Measurements from ENCODE around the gene TSPAN9. TPM values are rescaled to one million over a fixed set of nuclear protein-coding genes. Genes with fewer than 3 reads are reported as not detected.

TSPAN9 gene
- total RNA-seq, 2 donors from 2014 or later = 39.5 to 50.2 TPM

DNA sequence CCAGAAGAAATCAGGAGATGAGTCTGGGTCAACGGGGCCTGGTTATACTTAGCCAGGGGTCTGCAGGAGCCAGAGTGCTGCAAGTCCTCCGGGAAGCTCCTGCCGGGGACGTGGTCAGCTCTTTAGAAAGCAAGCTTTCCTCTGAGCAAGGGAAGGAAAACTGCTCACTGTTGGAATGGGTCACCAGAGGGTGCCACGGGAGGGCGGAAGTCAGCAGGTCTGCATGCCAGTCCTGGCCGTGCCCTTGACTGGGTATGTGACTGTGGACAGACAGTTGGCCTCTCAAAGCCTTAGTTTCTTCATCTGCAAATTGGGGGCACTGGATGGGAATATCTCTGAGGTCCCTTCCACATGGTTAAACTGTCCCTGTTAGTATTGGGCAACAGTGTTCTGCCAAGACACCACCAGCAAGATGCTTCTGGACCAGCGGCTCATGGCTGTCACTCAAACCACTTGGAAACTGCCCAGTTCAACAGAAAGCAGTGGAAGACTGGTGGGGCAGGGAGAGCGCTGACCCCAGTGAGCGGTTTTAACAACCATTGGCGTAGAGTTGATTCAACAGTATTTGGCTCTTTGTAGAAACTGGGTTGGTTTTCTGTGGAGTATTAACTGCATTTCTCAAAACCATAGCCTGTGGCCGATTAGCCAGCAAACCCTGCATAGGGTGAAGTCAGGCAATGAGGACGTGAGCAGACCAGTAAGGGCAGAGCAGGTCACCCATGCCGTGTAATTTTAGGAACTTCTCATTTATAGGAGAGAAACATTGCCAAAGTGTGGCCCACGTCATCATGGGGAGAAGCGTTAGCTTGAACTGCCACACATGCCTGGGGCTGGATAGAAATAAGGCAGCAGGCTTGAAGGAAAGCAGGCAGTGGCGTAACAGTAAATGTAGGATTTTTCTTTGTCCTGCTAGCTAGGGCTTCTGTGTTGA is 249.9 kb downstream of the TSPAN9 start:
- H3K27me3 ChIP-seq (replicated peaks; ENCODE audit: insufficient read depth) = no peaks in the 10 kb centered on the region
- no peaks in the 10 kb centered on the region for H3K36me3 ChIP-seq
- no peak for DNase-seq (ENCODE audit: low spot score)
- no peak overlapping the region for H3K27ac ChIP-seq
- H3K9me3 ChIP-seq = no peaks in the 10 kb centered on the region
- TF ChIP-seq, protein P1, sequence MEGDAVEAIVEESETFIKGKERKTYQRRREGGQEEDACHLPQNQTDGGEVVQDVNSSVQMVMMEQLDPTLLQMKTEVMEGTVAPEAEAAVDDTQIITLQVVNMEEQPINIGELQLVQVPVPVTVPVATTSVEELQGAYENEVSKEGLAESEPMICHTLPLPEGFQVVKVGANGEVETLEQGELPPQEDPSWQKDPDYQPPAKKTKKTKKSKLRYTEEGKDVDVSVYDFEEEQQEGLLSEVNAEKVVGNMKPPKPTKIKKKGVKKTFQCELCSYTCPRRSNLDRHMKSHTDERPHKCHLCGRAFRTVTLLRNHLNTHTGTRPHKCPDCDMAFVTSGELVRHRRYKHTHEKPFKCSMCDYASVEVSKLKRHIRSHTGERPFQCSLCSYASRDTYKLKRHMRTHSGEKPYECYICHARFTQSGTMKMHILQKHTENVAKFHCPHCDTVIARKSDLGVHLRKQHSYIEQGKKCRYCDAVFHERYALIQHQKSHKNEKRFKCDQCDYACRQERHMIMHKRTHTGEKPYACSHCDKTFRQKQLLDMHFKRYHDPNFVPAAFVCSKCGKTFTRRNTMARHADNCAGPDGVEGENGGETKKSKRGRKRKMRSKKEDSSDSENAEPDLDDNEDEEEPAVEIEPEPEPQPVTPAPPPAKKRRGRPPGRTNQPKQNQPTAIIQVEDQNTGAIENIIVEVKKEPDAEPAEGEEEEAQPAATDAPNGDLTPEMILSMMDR (IDR thresholded peaks at IDR 0.05) = no peak
- H3K4me3 ChIP-seq = no peak overlapping the region
- H3K4me1 ChIP-seq (ENCODE audit: control insufficient read depth in 1 of 2, low read depth in 2 of 2) = no peaks in the 10 kb centered on the region
- no peak for ATAC-seq (ENCODE audit: insufficient number of reproducible peaks, low FRiP score, low read depth)

- ATAC-seq (ENCODE audit: insufficient number of reproducible peaks, low FRiP score, low read depth) (no peak), DNase-seq (ENCODE audit: low spot score) (no peak)
- Histone ChIP-seq H3K4me1 (ENCODE audit: control insufficient read depth in 1 of 2, low read depth in 2 of 2) (no peaks in the 10 kb centered on the region), H3K27ac (no peak overlapping the region), H3K9me3 (no peaks in the 10 kb centered on the region), H3K4me3 (no peak overlapping the region), H3K36me3 (no peaks in the 10 kb centered on the region), H3K27me3 (replicated peaks; ENCODE audit: insufficient read depth) (no peaks in the 10 kb centered on the region)
- TF ChIP-seq, protein P1 (IDR thresholded peaks at IDR 0.05) = no peak
These were observed 250.9 kb downstream of the TSPAN9 start for GRCh38 chr12:3328081-3328480.

DNA sequence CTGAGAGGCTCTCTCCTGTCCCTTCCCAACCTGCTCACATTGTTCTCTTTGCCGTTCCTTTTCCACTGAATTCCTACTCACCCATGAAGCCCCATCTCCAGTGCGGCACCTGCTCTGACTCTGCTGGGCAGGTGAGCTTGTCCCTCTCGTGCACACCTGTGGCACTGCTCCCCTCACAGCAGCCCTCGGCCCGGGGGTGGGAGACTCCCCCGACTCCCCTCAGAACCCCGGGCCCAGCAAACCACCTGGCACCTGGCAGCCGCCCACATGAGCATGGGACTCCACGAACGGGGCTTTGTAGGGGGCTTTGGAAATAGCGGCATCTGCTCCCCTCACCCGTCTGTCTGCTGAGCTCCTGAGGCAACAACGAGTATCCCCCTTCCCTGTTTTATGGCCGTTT is 251.4 kb downstream of the TSPAN9 start:
- no peak for DNase-seq (ENCODE audit: low spot score)
- no peaks in the 10 kb centered on the region for H3K9me3 ChIP-seq
- H3K4me1 ChIP-seq (ENCODE audit: control insufficient read depth in 1 of 2, low read depth in 2 of 2) = no peaks in the 10 kb centered on the region
- H3K4me3 ChIP-seq = no peak overlapping the region
- H3K27me3 ChIP-seq (replicated peaks; ENCODE audit: insufficient read depth) = no peaks in the 10 kb centered on the region
- no peaks in the 10 kb centered on the region for H3K36me3 ChIP-seq
- TF ChIP-seq, protein P1 (IDR thresholded peaks at IDR 0.05) = no peak
- H3K27ac ChIP-seq = no peak overlapping the region
- no peak for ATAC-seq (ENCODE audit: insufficient number of reproducible peaks, low FRiP score, low read depth)

DNA sequence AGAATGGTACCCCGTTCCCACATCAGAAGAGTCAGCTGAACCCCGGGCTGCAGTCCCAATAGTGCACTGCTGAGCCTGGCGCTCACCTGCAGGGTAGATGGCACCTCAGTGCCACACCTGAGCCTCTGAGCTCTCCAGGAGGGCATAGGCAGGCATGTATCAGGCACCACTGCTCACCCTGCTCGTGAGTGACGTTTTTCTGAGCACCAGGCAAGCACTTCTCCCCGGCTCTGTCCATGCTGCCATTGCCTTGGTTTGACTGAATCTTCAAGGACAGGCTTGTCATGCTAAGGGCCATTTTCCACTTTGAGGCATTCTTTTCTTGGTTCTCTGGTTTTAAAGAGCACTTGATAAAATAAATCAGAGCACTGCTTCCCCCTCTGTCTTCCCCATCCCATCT is 252.2 kb downstream of the TSPAN9 start:
- H3K4me3 ChIP-seq = no peak overlapping the region
- no peak for DNase-seq (ENCODE audit: low spot score)
- no peaks in the 10 kb centered on the region for H3K9me3 ChIP-seq
- H3K4me1 ChIP-seq (ENCODE audit: control insufficient read depth in 1 of 2, low read depth in 2 of 2) = no peaks in the 10 kb centered on the region
- no peak for ATAC-seq (ENCODE audit: insufficient number of reproducible peaks, low FRiP score, low read depth)
- no peaks in the 10 kb centered on the region for H3K36me3 ChIP-seq
- TF ChIP-seq, protein P1 (IDR thresholded peaks at IDR 0.05) = no peak
- no peak overlapping the region for H3K27ac ChIP-seq
- no peaks in the 10 kb centered on the region for H3K27me3 ChIP-seq (replicated peaks; ENCODE audit: insufficient read depth)

DNA sequence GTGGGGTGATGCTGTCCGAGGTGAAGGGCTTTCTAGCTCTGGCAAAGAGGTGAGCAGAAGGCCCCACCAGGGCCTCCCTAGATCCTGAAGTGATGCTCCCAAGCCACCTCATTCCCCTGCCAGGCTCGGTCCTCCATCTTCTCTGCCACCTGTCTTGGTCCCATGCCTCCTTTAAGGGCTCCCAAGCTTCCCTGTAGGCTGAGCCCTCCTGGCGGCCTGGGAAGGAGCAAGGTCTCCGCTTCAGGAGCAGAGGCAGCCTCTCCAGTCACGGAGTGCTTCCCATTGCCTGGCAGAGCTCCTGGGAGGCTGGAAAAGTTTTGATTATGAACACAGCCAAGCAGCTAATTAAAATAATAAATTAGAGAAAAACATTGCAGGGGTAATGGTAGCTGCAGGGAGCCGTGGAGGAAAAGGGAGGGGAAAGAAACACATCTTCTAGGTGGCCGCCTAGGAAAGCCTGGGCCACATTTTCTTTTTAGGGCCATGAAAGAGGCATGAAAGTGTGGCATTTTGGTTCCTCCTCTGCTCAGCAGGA is 253.9 kb downstream of the TSPAN9 start:
- no peaks in the 10 kb centered on the region for H3K27me3 ChIP-seq (replicated peaks; ENCODE audit: insufficient read depth)
- no peaks in the 10 kb centered on the region for H3K9me3 ChIP-seq
- H3K27ac ChIP-seq = no peak overlapping the region
- H3K4me1 ChIP-seq (ENCODE audit: control insufficient read depth in 1 of 2, low read depth in 2 of 2) = no peaks in the 10 kb centered on the region
- ATAC-seq (ENCODE audit: insufficient number of reproducible peaks, low FRiP score, low read depth) (no peak), DNase-seq (ENCODE audit: low spot score) (no peak)
- TF ChIP-seq, protein P1 (IDR thresholded peaks at IDR 0.05) = no peak
- H3K36me3 ChIP-seq = no peaks in the 10 kb centered on the region
- H3K4me3 ChIP-seq = no peak overlapping the region

All from thoracic aorta (tissue), 2 donors.